GM04503 (cell line): Measurements from ENCODE around the gene TMOD2.

Source experiments
- DNase-seq: peaks from one replicate; pipeline ENCODE4 v3.0.0-alpha.2; 2012; ENCODE audit warnings: low read depth

Gene TMOD2

GRCh38 chr15:51750792-51751696, at the start of gene TMOD2:
Gene TMOD2 (plus strand): TSS chr15:51751597. CDS start chr15:51766442, 14,845 bp downstream.
- DNase-seq, result no peak

- no peak for DNase-seq
Observed at GRCh38 chr15:51702710-51703109, 48.7 kb upstream of the TMOD2 start.

- no peak for DNase-seq
Observed at GRCh38 chr15:51706291-51706690, 45.1 kb upstream of the TMOD2 start.

GRCh38 chr15:51706926-51707608, 44.3 kb upstream of the TMOD2 start:
- DNase-seq, result no peak

GRCh38 chr15:51708013-51708412, 43.4 kb upstream of the TMOD2 start:
- DNase-seq, result no peak

- DNase-seq, result no peak
Observed at GRCh38 chr15:51709031-51709430, 42.4 kb upstream of the TMOD2 start.

- DNase-seq, result no peak
Observed at GRCh38 chr15:51714162-51714561, 37.2 kb upstream of the TMOD2 start.

- DNase-seq, result no peak
Observed at GRCh38 chr15:51714911-51715310, 36.5 kb upstream of the TMOD2 start.

- no peak for DNase-seq
Observed at GRCh38 chr15:51718219-51718618, 33.2 kb upstream of the TMOD2 start.

- DNase-seq, result no peak
Observed at GRCh38 chr15:51718746-51719145, 32.7 kb upstream of the TMOD2 start.

- no peak for DNase-seq
Observed at GRCh38 chr15:51720201-51720995, 31.0 kb upstream of the TMOD2 start.

- DNase-seq, result no peak
Observed at GRCh38 chr15:51721199-51721960, 30.0 kb upstream of the TMOD2 start.

- no peak for DNase-seq
Observed at GRCh38 chr15:51724199-51724598, 27.2 kb upstream of the TMOD2 start.

- DNase-seq, result no peak
Observed at GRCh38 chr15:51724673-51725072, 26.7 kb upstream of the TMOD2 start.

GRCh38 chr15:51726302-51727073, 24.9 kb upstream of the TMOD2 start:
- DNase-seq, result peak; percentile 61

- DNase-seq, result no peak
Observed at GRCh38 chr15:51727141-51727897, 24.1 kb upstream of the TMOD2 start.

GRCh38 chr15:51731549-51732267, 19.7 kb upstream of the TMOD2 start:
- DNase-seq, result no peak

GRCh38 chr15:51732646-51733045, 18.8 kb upstream of the TMOD2 start:
- no peak for DNase-seq

- no peak for DNase-seq
Observed at GRCh38 chr15:51735228-51736010, 16.0 kb upstream of the TMOD2 start.
